ENCODE measurements around the gene SH3GLB1.

DNA sequence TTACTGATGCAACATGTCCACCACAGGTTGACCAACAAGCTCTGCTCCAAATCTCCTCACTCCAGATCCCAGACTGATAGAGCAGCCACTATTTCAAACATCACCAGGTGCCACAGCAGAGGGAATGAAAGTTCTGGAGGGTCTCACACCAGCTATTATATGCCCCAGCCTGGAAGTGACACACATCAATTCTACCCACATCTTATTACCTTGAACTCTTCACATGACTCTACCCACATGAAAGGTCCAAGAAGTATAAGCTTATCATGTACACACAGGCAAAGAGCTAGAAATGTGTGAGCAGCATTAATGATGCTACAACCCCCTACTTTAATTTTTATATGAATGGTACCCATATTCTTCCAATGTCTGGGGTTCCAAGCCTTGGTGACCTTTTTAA, 64.2 kb downstream of the SH3GLB1 start:
- TF ChIP-seq, protein P1, sequence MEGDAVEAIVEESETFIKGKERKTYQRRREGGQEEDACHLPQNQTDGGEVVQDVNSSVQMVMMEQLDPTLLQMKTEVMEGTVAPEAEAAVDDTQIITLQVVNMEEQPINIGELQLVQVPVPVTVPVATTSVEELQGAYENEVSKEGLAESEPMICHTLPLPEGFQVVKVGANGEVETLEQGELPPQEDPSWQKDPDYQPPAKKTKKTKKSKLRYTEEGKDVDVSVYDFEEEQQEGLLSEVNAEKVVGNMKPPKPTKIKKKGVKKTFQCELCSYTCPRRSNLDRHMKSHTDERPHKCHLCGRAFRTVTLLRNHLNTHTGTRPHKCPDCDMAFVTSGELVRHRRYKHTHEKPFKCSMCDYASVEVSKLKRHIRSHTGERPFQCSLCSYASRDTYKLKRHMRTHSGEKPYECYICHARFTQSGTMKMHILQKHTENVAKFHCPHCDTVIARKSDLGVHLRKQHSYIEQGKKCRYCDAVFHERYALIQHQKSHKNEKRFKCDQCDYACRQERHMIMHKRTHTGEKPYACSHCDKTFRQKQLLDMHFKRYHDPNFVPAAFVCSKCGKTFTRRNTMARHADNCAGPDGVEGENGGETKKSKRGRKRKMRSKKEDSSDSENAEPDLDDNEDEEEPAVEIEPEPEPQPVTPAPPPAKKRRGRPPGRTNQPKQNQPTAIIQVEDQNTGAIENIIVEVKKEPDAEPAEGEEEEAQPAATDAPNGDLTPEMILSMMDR (conservative IDR thresholded peaks at IDR 0.05; ENCODE audit: low read depth, low read length) = no peak
- TF ChIP-seq MXI1 (IDR thresholded peaks at IDR 0.05; ENCODE audit: borderline replicate concordance, low read depth, low read length) (no peak), POLR2A (IDR thresholded peaks at IDR 0.05; ENCODE audit: low read depth, low read length) (no peak), RAD21 (IDR thresholded peaks at IDR 0.05; ENCODE audit: low read length) (no peak), CHD1 (IDR thresholded peaks at IDR 0.05; ENCODE audit: low read depth, low read length) (no peak), SMC3 (IDR thresholded peaks at IDR 0.05; ENCODE audit: low read depth, low read length) (no peak), MAFK (IDR thresholded peaks at IDR 0.05; ENCODE audit: low read depth, low read length) (no peak), BHLHE40 (IDR thresholded peaks at IDR 0.05; ENCODE audit: low read depth, low read length) (no peak), RCOR1 (IDR thresholded peaks at IDR 0.05; ENCODE audit: insufficient replicate concordance, low read length) (no peak), RFX5 (IDR thresholded peaks at IDR 0.05; ENCODE audit: low read depth, low read length) (no peak), MAZ (IDR thresholded peaks at IDR 0.05; ENCODE audit: borderline replicate concordance, low read depth, low read length) (no peak)
- TF ChIP-seq, protein P2, sequence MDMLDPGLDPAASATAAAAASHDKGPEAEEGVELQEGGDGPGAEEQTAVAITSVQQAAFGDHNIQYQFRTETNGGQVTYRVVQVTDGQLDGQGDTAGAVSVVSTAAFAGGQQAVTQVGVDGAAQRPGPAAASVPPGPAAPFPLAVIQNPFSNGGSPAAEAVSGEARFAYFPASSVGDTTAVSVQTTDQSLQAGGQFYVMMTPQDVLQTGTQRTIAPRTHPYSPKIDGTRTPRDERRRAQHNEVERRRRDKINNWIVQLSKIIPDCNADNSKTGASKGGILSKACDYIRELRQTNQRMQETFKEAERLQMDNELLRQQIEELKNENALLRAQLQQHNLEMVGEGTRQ (IDR thresholded peaks at IDR 0.05; ENCODE audit: low read depth, low read length) = no peak
